ENCODE data around the gene RANBP1.

The RANBP1 gene

GRCh38 chr22:20175597-20175900 lies 59.6 kb downstream of the RANBP1 start:
- DNase-seq = no peak

GRCh38 chr22:20176421-20177085 lies 60.6 kb downstream of the RANBP1 start:
- no peak for DNase-seq
